GM12801 (cell line): ENCODE measurements around the gene ZNF22.

Source experiments
- CTCF ChIP-seq: IDR thresholded peaks from one replicate; pipeline ENCODE4 v1.5.1; 2011; ENCODE audit warnings: control low read depth; ENCODE audit not compliant: insufficient read length; ENCODE audit errors: extremely low read depth

Gene ZNF22

GRCh38 chr10:44966129-44966815 lies 34.5 kb upstream of the ZNF22 start:
- TF ChIP-seq CTCF = no peak

GRCh38 chr10:44966816-44967509 lies 33.8 kb upstream of the ZNF22 start:
- no peak for TF ChIP-seq CTCF

GRCh38 chr10:44967616-44968015 lies 33.1 kb upstream of the ZNF22 start:
- TF ChIP-seq CTCF = no peak

GRCh38 chr10:44968091-44968490 lies 32.6 kb upstream of the ZNF22 start:
- TF ChIP-seq CTCF = no peak

- no peak for TF ChIP-seq CTCF
Observed at GRCh38 chr10:44968500-44969400, 32.0 kb upstream of the ZNF22 start.

- TF ChIP-seq CTCF = no peak
Observed at GRCh38 chr10:44969854-44970253, 30.9 kb upstream of the ZNF22 start.

GRCh38 chr10:44970812-44971395 lies 29.8 kb upstream of the ZNF22 start:
- no peak for TF ChIP-seq CTCF
